Activated T-cell treated with anti-CD3 and anti-CD28 coated beads, Interleukin-2, amount 50 U/mL, for 72 hours (primary cell): ENCODE measurements around the gene TGM3. TPM values are rescaled to one million over a fixed set of nuclear protein-coding genes. Genes with fewer than 3 reads are reported as not detected.

ENCODE experiments used
- ATAC-seq, 2 donors: fragments of 150-1000 bp; cut with Tn5 transposase; replicated peaks in 1 of 2; 2 replicates each; pipeline ENCODE4 v1.10.0; 2021; ENCODE audit warnings: moderate library complexity in 2 of 2, mild to moderate bottlenecking in 1 of 2
- DNase-seq, 2 donors: peaks; one replicate each; pipeline ENCODE4 v3.0.0; 2021 to 2022; ENCODE audit warnings: mixed read lengths in 1 of 2
- H3K27ac Mint-ChIP-seq: one replicate; pipeline ENCODE4 v1.8.0; 2022; ENCODE audit warnings: mild to moderate bottlenecking, moderate library complexity, mixed read lengths
- H3K27me3 Mint-ChIP-seq: one replicate; pipeline ENCODE4 v1.8.0; 2022; ENCODE audit warnings: low read depth, mixed read lengths
- H3K36me3 Mint-ChIP-seq, 2 donors: one replicate each; pipeline ENCODE4 v1.8.0; 2022; ENCODE audit warnings: mixed read lengths in 2 of 2, mild to moderate bottlenecking in 1 of 2; ENCODE audit not compliant: insufficient read depth in 2 of 2
- H3K4me1 Mint-ChIP-seq: one replicate; pipeline ENCODE4 v1.8.0; 2022; ENCODE audit warnings: low read depth, mixed read lengths
- H3K4me3 Mint-ChIP-seq, 2 donors: one replicate each; pipeline ENCODE4 v1.8.0; 2022; ENCODE audit warnings: mild to moderate bottlenecking in 2 of 2, mixed read lengths in 2 of 2, moderate library complexity in 2 of 2
- H3K9me3 Mint-ChIP-seq, 2 donors: one replicate each; pipeline ENCODE4 v1.8.0; 2022; ENCODE audit warnings: mixed read lengths in 2 of 2
- total RNA-seq, 2 donors: library from RNA; stranded (reverse); gene quantifications; one replicate each; pipeline ENCODE4 v1.2.3, GENCODE V29; 2022

TGM3 gene
- total RNA-seq, 2 donors from 2014 or later = not detected

DNA sequence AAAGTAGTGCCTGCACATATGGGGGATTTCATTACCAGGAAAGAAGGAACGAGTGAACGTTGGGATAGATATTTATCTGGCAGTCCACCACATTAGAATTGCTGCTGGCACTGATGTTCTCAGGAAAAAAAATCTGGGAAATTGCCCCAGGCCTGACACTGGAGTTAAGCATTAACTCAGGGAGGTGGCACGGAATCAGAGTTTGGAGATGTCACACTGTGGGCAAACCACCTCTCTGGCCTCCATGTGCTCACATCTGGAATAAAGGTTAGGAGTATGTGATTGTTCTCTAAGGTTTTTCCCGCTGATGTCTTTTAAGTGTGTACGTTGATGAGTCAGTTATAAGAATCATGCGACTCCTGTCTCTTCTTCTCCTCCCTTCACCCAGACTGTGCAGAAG is 7.9 kb downstream of the TGM3 start:
- H3K4me1 Mint-ChIP-seq = no peaks in the 10 kb centered on the region
- H3K27ac Mint-ChIP-seq = no peak overlapping the region
- no peak for ATAC-seq
- no peaks in the 10 kb centered on the region for H3K36me3 Mint-ChIP-seq
- H3K4me3 Mint-ChIP-seq = no peak overlapping the region
- peaks cover 20% of the 10 kb centered on the region for H3K27me3 Mint-ChIP-seq
- H3K9me3 Mint-ChIP-seq = no peaks in the 10 kb centered on the region
- no peak for DNase-seq

- DNase-seq (no peak), ATAC-seq (no peak)
- Mint-ChIP-seq H3K9me3 (no peaks in the 10 kb centered on the region), H3K27ac (no peak overlapping the region), H3K36me3 (no peaks in the 10 kb centered on the region), H3K27me3 (peaks cover 20% of the 10 kb centered on the region), H3K4me1 (no peaks in the 10 kb centered on the region), H3K4me3 (no peak overlapping the region)
Observed at GRCh38 chr20:2304180-2304579, 8.4 kb downstream of the TGM3 start.

- Mint-ChIP-seq H3K9me3 (no peaks in the 10 kb centered on the region), H3K27me3 (peaks cover 14% of the 10 kb centered on the region), H3K4me1 (no peaks in the 10 kb centered on the region), H3K27ac (no peak overlapping the region), H3K4me3 (no peak overlapping the region), H3K36me3 (no peaks in the 10 kb centered on the region)
- no peak for ATAC-seq
- DNase-seq = no peak
Observed at GRCh38 chr20:2305029-2305428, 9.2 kb downstream of the TGM3 start.

DNA sequence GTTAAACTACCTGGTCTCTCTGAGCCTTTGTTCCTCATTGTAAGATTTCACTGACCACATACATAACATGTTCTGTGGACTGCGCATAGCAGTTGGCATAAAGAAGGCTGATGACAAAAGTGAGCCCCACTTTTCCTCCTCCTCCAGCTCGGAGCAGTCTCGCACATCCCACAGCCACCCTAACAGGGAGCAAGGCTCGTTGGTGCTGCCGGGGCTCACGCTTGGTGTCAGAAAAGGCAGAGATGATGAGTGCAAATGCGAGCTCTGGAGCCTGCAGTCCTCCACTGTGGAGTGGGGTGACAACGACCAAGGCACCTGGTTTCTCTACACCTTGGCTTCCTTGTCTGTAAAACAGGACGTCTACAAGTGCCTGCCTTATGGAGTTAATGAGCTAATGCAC is 9.7 kb downstream of the TGM3 start:
- Mint-ChIP-seq H3K36me3 (no peaks in the 10 kb centered on the region), H3K9me3 (no peaks in the 10 kb centered on the region), H3K27me3 (peaks cover 11% of the 10 kb centered on the region), H3K4me3 (no peak overlapping the region), H3K4me1 (no peaks in the 10 kb centered on the region), H3K27ac (no peak overlapping the region)
- DNase-seq (no peak), ATAC-seq (no peak)

DNA sequence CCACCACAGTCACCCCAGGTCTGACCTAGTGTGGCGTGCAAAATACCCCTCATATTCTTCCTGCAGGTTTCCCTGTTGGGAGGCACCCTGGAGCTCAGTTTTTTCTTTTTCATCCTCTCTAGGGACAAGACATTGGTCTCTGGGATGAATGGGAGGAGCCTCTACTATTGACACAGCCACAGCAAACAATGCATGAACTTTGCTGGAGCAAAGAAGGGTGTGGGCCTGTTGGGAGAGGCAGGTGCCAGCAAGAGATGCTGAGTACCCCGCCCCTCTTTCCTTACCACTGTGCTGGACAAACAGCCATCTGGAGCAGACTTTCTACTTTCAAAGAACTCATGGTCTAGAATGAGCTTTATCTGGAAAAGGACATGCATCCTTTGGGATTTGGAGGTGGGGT is 10.1 kb downstream of the TGM3 start:
- no peak overlapping the region for H3K4me3 Mint-ChIP-seq
- peaks cover 11% of the 10 kb centered on the region for H3K27me3 Mint-ChIP-seq
- H3K4me1 Mint-ChIP-seq = no peaks in the 10 kb centered on the region
- DNase-seq = no peak
- H3K27ac Mint-ChIP-seq = no peak overlapping the region
- ATAC-seq = no peak
- no peaks in the 10 kb centered on the region for H3K9me3 Mint-ChIP-seq
- no peaks in the 10 kb centered on the region for H3K36me3 Mint-ChIP-seq

DNA sequence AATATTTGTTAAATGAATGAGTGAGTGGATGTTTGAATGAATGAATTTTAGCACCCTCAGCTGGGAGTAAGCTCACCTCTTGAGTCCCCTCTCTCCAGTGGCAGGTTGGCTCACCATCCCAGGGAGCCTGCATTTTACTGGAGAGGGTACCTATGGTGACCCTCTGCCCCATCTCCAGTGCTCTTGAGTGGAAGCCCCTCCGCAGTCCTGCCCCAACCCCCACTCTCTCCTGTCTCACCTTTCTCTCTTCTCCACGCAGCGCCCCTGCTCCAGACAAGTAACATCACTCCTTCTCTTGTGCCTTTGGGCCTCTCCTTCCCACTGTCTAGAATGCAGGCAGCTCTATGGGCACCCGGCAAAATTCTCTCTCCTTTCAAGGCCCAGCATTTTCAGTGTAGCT is 11.3 kb downstream of the TGM3 start:
- Mint-ChIP-seq H3K9me3 (no peaks in the 10 kb centered on the region), H3K36me3 (no peaks in the 10 kb centered on the region), H3K4me1 (no peaks in the 10 kb centered on the region), H3K4me3 (no peak overlapping the region), H3K27me3 (peaks cover 16% of the 10 kb centered on the region), H3K27ac (no peak overlapping the region)
- ATAC-seq (no peak), DNase-seq (no peak)

GRCh38 chr20:2311329-2311728 is 15.5 kb downstream of the TGM3 start:
- Mint-ChIP-seq H3K27ac (no peak overlapping the region), H3K27me3 (peaks cover 16% of the 10 kb centered on the region), H3K9me3 (no peaks in the 10 kb centered on the region), H3K4me3 (no peak overlapping the region), H3K36me3 (no peaks in the 10 kb centered on the region), H3K4me1 (no peaks in the 10 kb centered on the region)
- DNase-seq = no peak
- no peak for ATAC-seq

DNA sequence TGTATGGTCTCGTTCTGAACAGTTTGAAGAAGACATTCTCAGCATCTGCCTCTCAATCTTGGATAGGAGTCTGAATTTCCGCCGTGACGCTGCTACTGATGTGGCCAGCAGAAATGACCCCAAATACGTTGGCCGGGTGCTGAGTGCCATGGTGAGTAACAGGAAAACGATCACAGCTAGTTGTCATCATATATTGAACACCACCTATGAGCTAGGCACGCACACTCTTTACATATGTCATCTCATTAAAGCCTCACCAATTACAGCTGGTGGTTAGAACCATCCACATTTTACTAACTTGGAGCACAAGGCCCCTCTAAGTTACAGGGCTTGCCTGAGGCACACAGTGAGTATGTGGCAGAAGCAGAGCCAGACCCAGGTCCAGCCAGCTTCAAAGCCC is 17.1 kb downstream of the TGM3 start:
- ATAC-seq (no peak), DNase-seq (no peak)
- no peak overlapping the region for H3K4me3 Mint-ChIP-seq
- H3K27me3 Mint-ChIP-seq = peaks cover 7% of the 10 kb centered on the region
- H3K4me1 Mint-ChIP-seq = no peaks in the 10 kb centered on the region
- no peaks in the 10 kb centered on the region for H3K9me3 Mint-ChIP-seq
- H3K27ac Mint-ChIP-seq = no peak overlapping the region
- H3K36me3 Mint-ChIP-seq = no peaks in the 10 kb centered on the region

- DNase-seq (no peak), ATAC-seq (no peak)
- H3K27ac Mint-ChIP-seq = no peak overlapping the region
- no peaks in the 10 kb centered on the region for H3K9me3 Mint-ChIP-seq
- no peaks in the 10 kb centered on the region for H3K4me1 Mint-ChIP-seq
- peaks cover 6% of the 10 kb centered on the region for H3K27me3 Mint-ChIP-seq
- no peaks in the 10 kb centered on the region for H3K36me3 Mint-ChIP-seq
- no peak overlapping the region for H3K4me3 Mint-ChIP-seq
Observed at GRCh38 chr20:2313316-2313715, 17.5 kb downstream of the TGM3 start.

GRCh38 chr20:2314759-2315439 is 19.1 kb downstream of the TGM3 start:
- Mint-ChIP-seq H3K4me3 (no peak overlapping the region), H3K27ac (no peak overlapping the region)

GRCh38 chr20:2315440-2315778 is 19.6 kb downstream of the TGM3 start:
- DNase-seq = no peak
- no peak for ATAC-seq
- H3K36me3 Mint-ChIP-seq = no peaks in the 10 kb centered on the region
- H3K4me3 Mint-ChIP-seq = no peak overlapping the region
- H3K4me1 Mint-ChIP-seq = no peaks in the 10 kb centered on the region
- H3K9me3 Mint-ChIP-seq = peaks cover 0 to 2% of the 10 kb centered on the region in 2 donors
- H3K27me3 Mint-ChIP-seq = peaks cover 6% of the 10 kb centered on the region
- no peak overlapping the region for H3K27ac Mint-ChIP-seq

More at GRCh38 chr20:2314759-2315439, 19.1 kb downstream of the TGM3 start:
- H3K36me3 Mint-ChIP-seq = no peaks in the 10 kb centered on the region
- ATAC-seq = no peak
- peaks cover 0 to 2% of the 10 kb centered on the region in 2 donors for H3K9me3 Mint-ChIP-seq
- no peak for DNase-seq
- H3K4me1 Mint-ChIP-seq = no peaks in the 10 kb centered on the region
- peaks cover 6% of the 10 kb centered on the region for H3K27me3 Mint-ChIP-seq

DNA sequence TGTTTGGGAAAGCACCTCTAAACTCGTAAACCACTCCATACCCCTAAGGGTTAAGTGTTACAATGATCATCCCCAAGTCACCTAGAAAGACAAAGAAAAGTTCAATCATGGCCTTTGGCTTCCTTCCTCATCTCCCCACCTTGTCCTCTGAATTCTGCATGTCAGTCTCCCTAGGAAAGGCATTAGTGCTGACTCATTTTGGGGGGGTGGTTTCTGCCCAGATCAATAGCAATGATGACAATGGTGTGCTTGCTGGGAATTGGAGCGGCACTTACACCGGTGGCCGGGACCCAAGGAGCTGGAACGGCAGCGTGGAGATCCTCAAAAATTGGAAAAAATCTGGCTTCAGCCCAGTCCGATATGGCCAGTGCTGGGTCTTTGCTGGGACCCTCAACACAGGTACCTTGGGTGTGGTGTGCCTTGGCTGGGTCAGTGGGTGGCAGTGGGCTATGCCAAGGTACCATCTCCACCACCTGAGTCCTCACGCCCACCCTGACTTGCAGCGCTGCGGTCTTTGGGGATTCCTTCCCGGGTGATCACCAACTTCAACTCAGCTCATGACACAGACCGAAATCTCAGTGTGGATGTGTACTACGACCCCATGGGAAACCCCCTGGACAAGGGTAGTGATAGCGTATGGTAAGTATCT is 21.2 kb downstream of the TGM3 start:
- no peak overlapping the region for H3K27ac Mint-ChIP-seq
- no peaks in the 10 kb centered on the region for H3K27me3 Mint-ChIP-seq
- H3K36me3 Mint-ChIP-seq = no peaks in the 10 kb centered on the region
- DNase-seq (no peak), ATAC-seq (no peak)
- H3K4me3 Mint-ChIP-seq = no peak overlapping the region
- no peaks in the 10 kb centered on the region for H3K4me1 Mint-ChIP-seq
- H3K9me3 Mint-ChIP-seq = peaks cover 0 to 2% of the 10 kb centered on the region in 2 donors

GRCh38 chr20:2320813-2321658 is 25.2 kb downstream of the TGM3 start:
- H3K9me3 Mint-ChIP-seq = peaks cover 0 to 2% of the 10 kb centered on the region in 2 donors
- H3K4me3 Mint-ChIP-seq = no peak overlapping the region
- no peak overlapping the region for H3K27ac Mint-ChIP-seq
- peaks cover 22% of the 10 kb centered on the region for H3K27me3 Mint-ChIP-seq
- H3K4me1 Mint-ChIP-seq = no peaks in the 10 kb centered on the region
- H3K36me3 Mint-ChIP-seq = no peaks in the 10 kb centered on the region
- ATAC-seq = no peak
- DNase-seq = no peak
